ENCODE data around the gene NLE1.

The NLE1 gene

DNA sequence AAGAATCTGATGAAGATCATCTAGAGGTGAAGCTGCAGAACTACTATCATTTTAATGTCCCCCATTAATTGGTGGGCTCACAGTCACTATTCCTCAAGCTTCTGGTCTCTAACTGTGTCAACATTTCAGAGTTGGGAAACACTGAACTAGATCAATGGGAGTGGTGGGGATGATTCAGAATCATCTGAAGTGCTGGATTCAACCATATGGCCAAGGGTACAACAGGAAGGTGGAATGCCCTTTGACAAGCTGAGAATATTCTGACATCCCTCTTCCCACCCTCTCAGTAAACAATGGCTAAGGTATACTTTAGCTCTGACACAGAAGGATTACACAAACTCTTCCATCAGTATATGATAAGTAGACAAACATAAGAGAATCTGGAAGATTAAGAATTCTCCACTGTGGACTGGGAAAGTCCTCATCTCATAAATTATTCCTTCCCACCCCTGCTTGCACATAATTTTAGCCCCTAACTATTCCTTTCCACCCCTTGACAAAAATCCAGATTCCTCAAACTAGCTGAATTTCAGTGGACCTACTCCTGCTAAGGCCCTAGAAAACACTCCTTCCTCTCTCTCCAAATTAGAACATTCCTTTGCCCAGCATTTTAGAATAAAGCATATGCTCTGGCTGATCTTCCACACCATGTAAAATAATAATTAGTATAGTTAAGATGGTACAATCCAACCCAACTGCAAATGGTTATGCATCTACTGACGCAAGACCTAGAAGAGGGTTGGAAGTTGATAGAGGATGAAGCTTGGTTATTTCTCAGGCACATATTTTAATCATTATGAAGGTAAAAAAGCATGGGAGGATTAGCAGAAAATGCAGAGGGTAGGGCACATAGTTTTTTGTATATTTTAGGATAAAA is 62.3 kb downstream of the NLE1 start:
- TF ChIP-seq, protein P1, sequence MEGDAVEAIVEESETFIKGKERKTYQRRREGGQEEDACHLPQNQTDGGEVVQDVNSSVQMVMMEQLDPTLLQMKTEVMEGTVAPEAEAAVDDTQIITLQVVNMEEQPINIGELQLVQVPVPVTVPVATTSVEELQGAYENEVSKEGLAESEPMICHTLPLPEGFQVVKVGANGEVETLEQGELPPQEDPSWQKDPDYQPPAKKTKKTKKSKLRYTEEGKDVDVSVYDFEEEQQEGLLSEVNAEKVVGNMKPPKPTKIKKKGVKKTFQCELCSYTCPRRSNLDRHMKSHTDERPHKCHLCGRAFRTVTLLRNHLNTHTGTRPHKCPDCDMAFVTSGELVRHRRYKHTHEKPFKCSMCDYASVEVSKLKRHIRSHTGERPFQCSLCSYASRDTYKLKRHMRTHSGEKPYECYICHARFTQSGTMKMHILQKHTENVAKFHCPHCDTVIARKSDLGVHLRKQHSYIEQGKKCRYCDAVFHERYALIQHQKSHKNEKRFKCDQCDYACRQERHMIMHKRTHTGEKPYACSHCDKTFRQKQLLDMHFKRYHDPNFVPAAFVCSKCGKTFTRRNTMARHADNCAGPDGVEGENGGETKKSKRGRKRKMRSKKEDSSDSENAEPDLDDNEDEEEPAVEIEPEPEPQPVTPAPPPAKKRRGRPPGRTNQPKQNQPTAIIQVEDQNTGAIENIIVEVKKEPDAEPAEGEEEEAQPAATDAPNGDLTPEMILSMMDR (IDR thresholded peaks at IDR 0.05): no peak
- Mint-ChIP-seq H3K4me1 (no peaks in the 10 kb centered on the region), H3K27me3 (ENCODE audit: low read depth, poor library complexity) (no peaks in the 10 kb centered on the region), H3K9me3 (no peaks in the 10 kb centered on the region), H3K4me3 (no peak overlapping the region), H3K27ac (no peak overlapping the region), H3K36me3 (ENCODE audit: low read depth) (no peaks in the 10 kb centered on the region)
- DNase-seq: no peak
